ENCODE results near the gene RAPGEF2. TPM values are rescaled to one million over a fixed set of nuclear protein-coding genes. Genes with fewer than 3 reads are reported as not detected.

The RAPGEF2 gene
- total and polyA plus RNA-seq, 2 of the 8 experiments (the other 6 are each of a cell fraction or from before 2014, with no cell fraction given) = 24.4 to 48.6 TPM

GRCh38 chr4:159296061-159296460 lies 193.2 kb downstream of the RAPGEF2 start:
- Histone ChIP-seq H3K4ac (replicated peaks; ENCODE audit: insufficient read length, low read depth, low read length) (no peak overlapping the region), H3K4me2 (ENCODE audit: insufficient read depth in 1 of 2, low read depth in 2 of 2, low read length in 2 of 2) (no peak overlapping the region), H3K79me1 (ENCODE audit: low read depth, low read length) (no peaks in the 10 kb centered on the region), H2BK120ac (replicated peaks; ENCODE audit: low read depth, low read length) (no peak overlapping the region), H3K4me1 (replicated peaks in 1 of 4; ENCODE audit: control insufficient read depth in 3 of 4, insufficient read depth in 4 of 4, low read length in 3 of 4) (no peaks in the 10 kb centered on the region), H2AK5ac (ENCODE audit: low read depth, low read length) (no peak overlapping the region), H3K56ac (replicated peaks; ENCODE audit: insufficient read length, low read depth, low read length) (no peak overlapping the region), H3K27ac (ENCODE audit: low read depth, low read length) (no peak overlapping the region), H3K27me3 (replicated peaks in 1 of 4; ENCODE audit: control insufficient read depth in 3 of 4, extremely low read depth in 1 of 4, insufficient read depth in 3 of 4, low read length in 3 of 4) (no peaks in the 10 kb centered on the region), H3K23ac (ENCODE audit: insufficient read length) (no peak overlapping the region), H2BK15ac (ENCODE audit: low read length) (no peak overlapping the region), H3K9me3 (ENCODE audit: insufficient read depth in 2 of 2, low read depth in 1 of 2, low read length in 1 of 2) (no peaks in the 10 kb centered on the region), H4K91ac (replicated peaks; ENCODE audit: insufficient read length, low read length) (no peak overlapping the region), H4K8ac (ENCODE audit: extremely low read depth, insufficient read depth, low read length) (no peak overlapping the region), H2BK12ac (ENCODE audit: low read depth, low read length) (no peak overlapping the region), H3K23me2 (ENCODE audit: low read depth, low read length) (no peaks in the 10 kb centered on the region), H2AFZ (ENCODE audit: low read length) (no peak overlapping the region), H3K79me2 (ENCODE audit: control insufficient read depth in 1 of 2, insufficient read depth in 2 of 2, low read length in 2 of 2) (no peaks in the 10 kb centered on the region), H3K14ac (ENCODE audit: insufficient read length) (no peak overlapping the region), H3K4me3 (ENCODE audit: extremely low read depth in 1 of 4, insufficient read depth in 2 of 4, low read depth in 3 of 4, low read length in 4 of 4) (no peak overlapping the region), H3K18ac (ENCODE audit: extremely low read depth, low read length) (no peak overlapping the region), H3K9ac (replicated peaks in 1 of 4; ENCODE audit: extremely low read depth in 1 of 4, low read depth in 3 of 4, low read length in 3 of 4) (no peak overlapping the region), H2BK20ac (ENCODE audit: low read length) (no peak overlapping the region), H2BK5ac (ENCODE audit: low read depth, low read length) (no peak overlapping the region), H3K36me3 (ENCODE audit: control insufficient read depth in 2 of 4, insufficient read depth in 4 of 4, low read length in 3 of 4) (no peaks in the 10 kb centered on the region), H4K20me1 (replicated peaks in 1 of 2; ENCODE audit: control insufficient read depth in 1 of 2, insufficient read depth in 2 of 2, low read length in 2 of 2) (peaks cover 2% of the 10 kb centered on the region in 2 experiments), H4K5ac (ENCODE audit: insufficient read length, low read depth, low read length) (no peak overlapping the region)
- no peak for FAIRE-seq
- ChIA-PET POLR2A (ENCODE audit: partially characterized antibody) (no interaction called here), CTCF (ENCODE audit: partially characterized antibody) (no interaction called here)
- DNase-seq (ENCODE audit: low read depth in 1 of 2, low spot score in 2 of 2) = no peak
- TF ChIP-seq ZNF274 (IDR thresholded peaks at IDR 0.05; ENCODE audit: borderline replicate concordance, extremely low read depth, low read length) (no peak), TCF12 (IDR thresholded peaks at IDR 0.05; ENCODE audit: low read depth, low read length) (no peak), CREB1 (IDR thresholded peaks at IDR 0.05) (no peak), CTBP2 (IDR thresholded peaks at IDR 0.05; ENCODE audit: borderline replicate concordance, insufficient read depth, insufficient read length, low read length) (no peak), RBBP5 (IDR thresholded peaks at IDR 0.05; ENCODE audit: borderline replicate concordance, low read depth, low read length) (no peak), CBX8 (IDR thresholded peaks at IDR 0.05; ENCODE audit: borderline replicate concordance, low read depth, low read length) (no peak), ATF3 (IDR thresholded peaks at IDR 0.05; ENCODE audit: insufficient read depth, low read depth, low read length) (no peak), TEAD4 (IDR thresholded peaks at IDR 0.05; ENCODE audit: low read depth, low read length) (no peak), JUND (IDR thresholded peaks at IDR 0.05; ENCODE audit: low read length) (no peak), SIX5 (IDR thresholded peaks at IDR 0.05; ENCODE audit: low read depth, low read length) (no peak), SIRT6 (IDR thresholded peaks at IDR 0.05; ENCODE audit: low read length) (no peak), RNF2 (IDR thresholded peaks at IDR 0.05; ENCODE audit: borderline replicate concordance, low read depth, low read length, missing control alignments, poor library complexity, severe bottlenecking) (no peak), JUN (IDR thresholded peaks at IDR 0.05; ENCODE audit: low read depth, low read length) (no peak), CEBPB (IDR thresholded peaks at IDR 0.05; ENCODE audit: low read depth, low read length) (no peak), CHD1 (IDR thresholded peaks at IDR 0.05; ENCODE audit: low read depth, low read length) (no peak), GABPA (IDR thresholded peaks at IDR 0.05; ENCODE audit: borderline replicate concordance, insufficient read depth, low read length) (no peak)

All from H1 (cell line).